HFFc6 (cell line): ENCODE data around the gene UBE2R2. TPM values are rescaled to one million over a fixed set of nuclear protein-coding genes. Genes with fewer than 3 reads are reported as not detected.

Experiments used
- DNase-seq: peaks from one replicate; pipeline ENCODE4 v3.0.0-alpha.2; 2018
- H3K27ac Mint-ChIP-seq: 2 replicates; pipeline ENCODE4 v1.8.0; 2020; ENCODE audit warnings: mild to moderate bottlenecking, mixed read lengths
- H3K27me3 Mint-ChIP-seq: 2 replicates; pipeline ENCODE4 v1.8.0; 2021; ENCODE audit warnings: mild to moderate bottlenecking, moderate library complexity, mixed read lengths; ENCODE audit not compliant: insufficient read depth
- H3K36me3 Mint-ChIP-seq: 2 replicates; pipeline ENCODE4 v1.8.0; 2021; ENCODE audit warnings: low read depth, mixed read lengths
- H3K4me1 Mint-ChIP-seq: 2 replicates; pipeline ENCODE4 v1.8.0; 2020; ENCODE audit warnings: low read depth, mixed read lengths
- H3K4me3 Mint-ChIP-seq: 2 replicates; pipeline ENCODE4 v1.8.0; 2020; ENCODE audit warnings: mild to moderate bottlenecking, moderate library complexity, mixed read lengths
- H3K9me3 Mint-ChIP-seq: 2 replicates; pipeline ENCODE4 v1.8.0; 2020; ENCODE audit warnings: mild to moderate bottlenecking, mixed read lengths
- total RNA-seq, 6 experiments: library from RNA; stranded (reverse); fragmentation: NEBNext Ultra II Directional; extraction: Animal tissue kit (Norgen Biotek cat#: 25700); gene quantifications; 2 replicates in 1 of 6; 3 replicates in 5 of 6; pipeline ENCODE4 v1.2.3, GENCODE V29; 2021
- TF ChIP-seq, protein P1 (sequence below): fragments of 200-600 bp; sonication (generic); IDR thresholded peaks from 2 replicates; pipeline ENCODE4 v1.5.0; 2021; ENCODE audit warnings: antibody characterized with exemption, mild to moderate bottlenecking

UBE2R2 gene
- total RNA-seq, 6 experiments from 2014 or later = 39.7 to 49.3 (median 46.6) TPM

DNA sequence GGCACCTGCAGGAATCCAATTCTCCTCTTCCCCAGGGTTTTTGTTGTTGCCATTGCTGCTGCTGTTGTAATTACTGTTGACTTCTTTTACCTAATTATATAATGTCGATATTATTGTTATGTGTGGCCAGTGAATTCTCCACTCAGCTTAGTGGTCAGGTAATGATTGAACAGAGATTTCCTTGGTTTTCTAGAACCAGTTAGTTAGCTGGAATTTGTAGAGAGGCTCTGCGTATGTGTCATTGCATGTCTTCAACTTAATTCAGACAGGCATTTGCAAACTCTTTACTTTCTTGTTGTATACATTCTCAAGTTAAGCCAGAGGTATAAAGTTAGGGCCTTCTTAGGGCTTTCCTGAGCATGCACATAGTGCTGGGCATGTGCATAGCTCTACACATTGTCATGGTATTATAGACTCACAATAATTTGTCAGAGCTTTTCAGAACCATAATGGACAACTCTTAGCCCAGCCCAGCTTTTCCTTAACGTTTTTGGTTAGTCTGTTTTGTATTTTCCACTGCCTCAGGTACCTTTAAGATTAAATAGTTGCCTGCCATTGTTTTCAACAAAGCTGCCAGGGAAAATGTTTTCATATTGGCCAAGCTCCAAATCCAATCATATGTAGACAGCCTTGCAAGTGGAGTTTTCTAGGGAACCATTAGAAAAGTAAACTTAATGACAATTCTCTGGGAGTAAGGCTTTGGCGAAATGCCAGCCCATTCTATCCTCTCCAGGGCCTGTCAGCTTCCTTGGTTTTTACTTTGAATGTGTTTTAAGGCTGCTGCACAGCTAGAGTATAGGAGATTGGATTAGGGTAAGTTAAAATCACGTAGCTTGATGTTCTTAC is 68.1 kb downstream of the UBE2R2 start:
- peaks cover 5% of the 10 kb centered on the region; the same call in 1 of the 2 replicates for H3K36me3 Mint-ChIP-seq
- peak; percentile 4 for DNase-seq
- no peak overlapping the region for H3K4me3 Mint-ChIP-seq
- H3K9me3 Mint-ChIP-seq = no peaks in the 10 kb centered on the region
- no peak overlapping the region for H3K27ac Mint-ChIP-seq
- peaks cover 35% of the 10 kb centered on the region for H3K4me1 Mint-ChIP-seq
- TF ChIP-seq, protein P1, sequence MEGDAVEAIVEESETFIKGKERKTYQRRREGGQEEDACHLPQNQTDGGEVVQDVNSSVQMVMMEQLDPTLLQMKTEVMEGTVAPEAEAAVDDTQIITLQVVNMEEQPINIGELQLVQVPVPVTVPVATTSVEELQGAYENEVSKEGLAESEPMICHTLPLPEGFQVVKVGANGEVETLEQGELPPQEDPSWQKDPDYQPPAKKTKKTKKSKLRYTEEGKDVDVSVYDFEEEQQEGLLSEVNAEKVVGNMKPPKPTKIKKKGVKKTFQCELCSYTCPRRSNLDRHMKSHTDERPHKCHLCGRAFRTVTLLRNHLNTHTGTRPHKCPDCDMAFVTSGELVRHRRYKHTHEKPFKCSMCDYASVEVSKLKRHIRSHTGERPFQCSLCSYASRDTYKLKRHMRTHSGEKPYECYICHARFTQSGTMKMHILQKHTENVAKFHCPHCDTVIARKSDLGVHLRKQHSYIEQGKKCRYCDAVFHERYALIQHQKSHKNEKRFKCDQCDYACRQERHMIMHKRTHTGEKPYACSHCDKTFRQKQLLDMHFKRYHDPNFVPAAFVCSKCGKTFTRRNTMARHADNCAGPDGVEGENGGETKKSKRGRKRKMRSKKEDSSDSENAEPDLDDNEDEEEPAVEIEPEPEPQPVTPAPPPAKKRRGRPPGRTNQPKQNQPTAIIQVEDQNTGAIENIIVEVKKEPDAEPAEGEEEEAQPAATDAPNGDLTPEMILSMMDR = no peak
- no peaks in the 10 kb centered on the region; the same call in 1 of the 2 replicates for H3K27me3 Mint-ChIP-seq

GRCh38 chr9:33885948-33886347 is 69.0 kb downstream of the UBE2R2 start:
- no peaks in the 10 kb centered on the region; the same call in 1 of the 2 replicates for H3K27me3 Mint-ChIP-seq
- H3K36me3 Mint-ChIP-seq = peaks cover 5% of the 10 kb centered on the region; the same call in 1 of the 2 replicates
- peaks cover 27% of the 10 kb centered on the region for H3K4me1 Mint-ChIP-seq
- no peaks in the 10 kb centered on the region for H3K9me3 Mint-ChIP-seq
- H3K27ac Mint-ChIP-seq = no peak overlapping the region
- TF ChIP-seq, protein P1 = no peak
- no peak overlapping the region for H3K4me3 Mint-ChIP-seq
- no peak for DNase-seq

- H3K27me3 Mint-ChIP-seq = no peaks in the 10 kb centered on the region; the same call in none of the 2 replicates
- DNase-seq = no peak
These were observed 76.9 kb downstream of the UBE2R2 start for GRCh38 chr9:33893861-33894260.

DNA sequence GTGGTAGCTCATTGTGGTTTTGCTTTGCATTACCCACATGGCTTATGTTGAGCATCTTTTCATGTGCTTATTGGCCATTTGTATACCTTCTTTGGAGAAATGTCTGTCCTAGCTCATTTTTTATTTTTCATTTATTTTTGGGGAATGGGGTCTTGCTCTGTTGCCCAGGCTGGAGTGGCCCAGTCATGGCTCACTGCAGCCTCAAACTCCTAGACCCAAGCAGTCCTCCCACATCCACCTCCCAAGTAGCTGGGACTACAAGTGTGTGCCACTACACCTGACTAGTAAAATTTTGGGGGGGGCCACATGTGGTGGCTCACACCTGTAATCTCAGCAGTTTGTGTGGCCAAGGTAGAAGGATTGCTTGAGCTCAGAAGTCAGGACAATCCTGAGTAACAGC is 77.4 kb downstream of the UBE2R2 start:
- DNase-seq = no peak
- no peaks in the 10 kb centered on the region for H3K9me3 Mint-ChIP-seq
- peaks cover 9% of the 10 kb centered on the region; the same call in 1 of the 2 replicates for H3K4me1 Mint-ChIP-seq
- TF ChIP-seq, protein P1 = no peak
- H3K27me3 Mint-ChIP-seq = no peaks in the 10 kb centered on the region; the same call in none of the 2 replicates
- no peak overlapping the region for H3K4me3 Mint-ChIP-seq
- no peak overlapping the region for H3K27ac Mint-ChIP-seq
- H3K36me3 Mint-ChIP-seq = peaks cover 5% of the 10 kb centered on the region; the same call in 1 of the 2 replicates

More at GRCh38 chr9:33893861-33894260, 76.9 kb downstream of the UBE2R2 start:
- peaks cover 5% of the 10 kb centered on the region; the same call in 1 of the 2 replicates for H3K36me3 Mint-ChIP-seq
- no peaks in the 10 kb centered on the region for H3K9me3 Mint-ChIP-seq
- TF ChIP-seq, protein P1 = no peak
- no peak overlapping the region for H3K27ac Mint-ChIP-seq
- H3K4me1 Mint-ChIP-seq = peaks cover 9% of the 10 kb centered on the region; the same call in 1 of the 2 replicates
- no peak overlapping the region for H3K4me3 Mint-ChIP-seq

- Mint-ChIP-seq H3K36me3 (peaks cover 9% of the 10 kb centered on the region; the same call in 1 of the 2 replicates), H3K27me3 (no peaks in the 10 kb centered on the region; the same call in 1 of the 2 replicates), H3K4me3 (no peak overlapping the region), H3K27ac (no peak overlapping the region), H3K9me3 (no peaks in the 10 kb centered on the region), H3K4me1 (peaks cover 5% of the 10 kb centered on the region)
- TF ChIP-seq, protein P1 = no peak
- DNase-seq = no peak
These were observed 86.3 kb downstream of the UBE2R2 start for GRCh38 chr9:33903157-33903780.
